GM23338 (cell line): ENCODE data around the gene CD69. TPM values are rescaled to one million over a fixed set of nuclear protein-coding genes. Genes with fewer than 3 reads are reported as not detected.

Experiments
- ATAC-seq: fragments of 200-7000 bp; cut with Tn5 transposase; 3 replicates; pipeline ENCODE4 v1.9.1; 2020
- DNase-seq: peaks from one replicate; pipeline ENCODE4 v3.0.0-alpha.2; 2015; ENCODE audit warnings: low spot score
- H2AFZ ChIP-seq: fragments of 200-600 bp; sonication (generic); 2 replicates; pipeline ENCODE4 v1.8.0; 2016; ENCODE audit warnings: antibody characterized with exemption, mild to moderate bottlenecking, moderate library complexity
- H3F3A ChIP-seq: fragments of 200-600 bp; sonication (generic); replicated peaks from 2 replicates; pipeline ENCODE4 v1.8.0; 2017; ENCODE audit warnings: antibody characterized with exemption, mixed run types, low read depth
- H3K27ac ChIP-seq: fragments of 200-600 bp; sonication (generic); 2 replicates; pipeline ENCODE4 v1.6.1; 2016; ENCODE audit warnings: low read depth
- H3K27me3 ChIP-seq: fragments of 200-600 bp; sonication (generic); 2 replicates; pipeline ENCODE4 v1.8.0; 2016; ENCODE audit warnings: mild to moderate bottlenecking, mixed run types, moderate library complexity; ENCODE audit not compliant: insufficient read depth
- H3K36me3 ChIP-seq: fragments of 200-600 bp; sonication (generic); 2 replicates; pipeline ENCODE4 v1.8.0; 2016; ENCODE audit warnings: mild to moderate bottlenecking; ENCODE audit not compliant: insufficient read depth
- H3K4me1 ChIP-seq: fragments of 200-600 bp; sonication (generic); 2 replicates; pipeline ENCODE4 v1.8.0; 2016; ENCODE audit warnings: mild to moderate bottlenecking, moderate library complexity; ENCODE audit not compliant: insufficient read depth
- H3K4me2 ChIP-seq: fragments of 200-600 bp; sonication (generic); 2 replicates; pipeline ENCODE4 v1.7.1; 2017; ENCODE audit warnings: mixed run types
- H3K4me3 ChIP-seq: fragments of 200-600 bp; sonication (generic); 2 replicates; pipeline ENCODE4 v1.6.1; 2016; ENCODE audit warnings: mixed run types
- H3K79me2 ChIP-seq: fragments of 200-600 bp; sonication (generic); replicated peaks from 2 replicates; pipeline ENCODE4 v1.8.0; 2017; ENCODE audit warnings: mild to moderate bottlenecking; ENCODE audit not compliant: insufficient read depth
- H3K9me2 ChIP-seq: fragments of 200-600 bp; sonication (generic); 2 replicates; pipeline ENCODE4 v1.8.0; 2017; ENCODE audit not compliant: insufficient read depth
- H4K20me1 ChIP-seq: fragments of 200-600 bp; sonication (generic); replicated peaks from 2 replicates; pipeline ENCODE4 v1.8.0; 2017; ENCODE audit warnings: mild to moderate bottlenecking; ENCODE audit not compliant: insufficient read depth
- H3K27ac Mint-ChIP-seq: 2 replicates; pipeline ENCODE4 v1.8.0; 2020; ENCODE audit warnings: inconsistent platforms, mild to moderate bottlenecking, moderate library complexity, mixed read lengths
- H3K27me3 Mint-ChIP-seq: 3 replicates; pipeline ENCODE4 v1.8.0; 2022; ENCODE audit warnings: low read depth, mild to moderate bottlenecking, moderate library complexity, mixed read lengths, inconsistent platforms; ENCODE audit not compliant: insufficient read depth, poor library complexity
- H3K36me3 Mint-ChIP-seq: 3 replicates; pipeline ENCODE4 v1.8.0; 2021; ENCODE audit warnings: low read depth, mild to moderate bottlenecking, inconsistent platforms, moderate library complexity, mixed read lengths
- H3K4me1 Mint-ChIP-seq: 3 replicates; pipeline ENCODE4 v1.8.0; 2020; ENCODE audit warnings: mild to moderate bottlenecking, inconsistent platforms, mixed read lengths
- H3K4me3 Mint-ChIP-seq: 3 replicates; pipeline ENCODE4 v1.8.0; 2021; ENCODE audit warnings: moderate library complexity, mild to moderate bottlenecking, inconsistent platforms, mixed read lengths
- H3K9me3 Mint-ChIP-seq: 3 replicates; pipeline ENCODE4 v1.8.0; 2020; ENCODE audit warnings: moderate library complexity, mild to moderate bottlenecking, inconsistent platforms, mixed read lengths
- CREB1 ChIP-seq: fragments of 250-450 bp; sonication (Bioruptor Pico); IDR thresholded peaks from 2 replicates; pipeline ENCODE4 v1.5.0; 2020; ENCODE audit warnings: low read depth, mild to moderate bottlenecking, moderate library complexity
- CTCF ChIP-seq, 2 experiments: fragments of 200-600 bp in 1 of 2; sonication (generic) in 1 of 2; conservative IDR thresholded peaks; 2 replicates each; pipeline versions ENCODE4 v1.5.1 to v1.6.1; 2016 to 2017; ENCODE audit warnings: antibody characterized with exemption in 2 of 2, low read depth in 2 of 2, mild to moderate bottlenecking in 2 of 2, moderate library complexity in 1 of 2
- EZH2 ChIP-seq: fragments of 200-600 bp; sonication (generic); IDR thresholded peaks from one replicate; pipeline ENCODE4 v1.8.0; 2017; ENCODE audit warnings: antibody characterized with exemption, mild to moderate bottlenecking, low read depth; ENCODE audit not compliant: unreplicated experiment
- EZH2phosphoT487 ChIP-seq: fragments of 200-600 bp; sonication (generic); IDR thresholded peaks from one replicate; pipeline ENCODE4 v1.8.1; 2018; ENCODE audit warnings: antibody characterized with exemption; ENCODE audit not compliant: unreplicated experiment
- JUNB ChIP-seq: IDR thresholded peaks from one replicate; pipeline ENCODE4 v1.6.1; 2016; ENCODE audit warnings: antibody characterized with exemption; ENCODE audit not compliant: unreplicated experiment
- NANOG ChIP-seq: IDR thresholded peaks from 2 replicates; pipeline ENCODE4 v1.6.1; 2016; ENCODE audit warnings: antibody characterized with exemption, borderline replicate concordance
- POLR2AphosphoS5 ChIP-seq: IDR thresholded peaks from 2 replicates; pipeline ENCODE4 v1.6.1; 2016; ENCODE audit warnings: antibody characterized with exemption, low read depth
- REST ChIP-seq: IDR thresholded peaks from one replicate; pipeline ENCODE4 v1.6.1; 2018; ENCODE audit warnings: antibody characterized with exemption; ENCODE audit not compliant: unreplicated experiment
- STAT1 ChIP-seq: IDR thresholded peaks from one replicate; pipeline ENCODE4 v1.6.1; 2016; ENCODE audit warnings: antibody characterized with exemption; ENCODE audit not compliant: unreplicated experiment
- ZNF114 ChIP-seq: fragments of 250-450 bp; sonication (Bioruptor Pico); IDR thresholded peaks from 2 replicates; pipeline ENCODE4 v1.5.0; 2020; ENCODE audit warnings: mild to moderate bottlenecking, moderate library complexity
- ZNF331 ChIP-seq: fragments of 250-450 bp; sonication (Bioruptor Pico); IDR thresholded peaks from 2 replicates; pipeline ENCODE4 v1.5.0; 2020; ENCODE audit warnings: low read depth, mild to moderate bottlenecking, moderate library complexity
- polyA plus RNA-seq: library from polyadenylated mRNA; unstranded; fragments of >200 nt; fragmentation: Nextera tagmentation; extraction: Ambion mirVana; gene quantifications from 2 replicates; pipeline ENCODE4 v1.2.1, GENCODE V29; 2016
- total RNA-seq: library from RNA; depleted of rRNA; stranded (reverse); fragments of >200 nt; shearing (Covaris generic); gene quantifications from 2 replicates; pipeline ENCODE4 v1.2.3, GENCODE V29; 2014
- TF ChIP-seq, protein P1 (sequence below): fragments of 250-450 bp; sonication (Bioruptor Pico); IDR thresholded peaks from 2 replicates; pipeline ENCODE4 v1.5.0; 2020; ENCODE audit warnings: mild to moderate bottlenecking, moderate library complexity
- TF ChIP-seq, protein P2 (sequence below): IDR thresholded peaks from 2 replicates; pipeline ENCODE4 v1.6.1; 2016; ENCODE audit warnings: antibody characterized with exemption

CD69 gene
- total and polyA plus RNA-seq, 2 experiments from 2014 or later, result not detected

GRCh38 chr12:9708853-9709252 is 51.8 kb downstream of the CD69 start:
- DNase-seq, result no peak

More at GRCh38 chr12:9708853-9709252, 51.8 kb downstream of the CD69 start:
- H3K36me3 ChIP-seq, result no peaks in the 10 kb centered on the region
- H4K20me1 ChIP-seq, result no peaks in the 10 kb centered on the region
- no peak overlapping the region for H2AFZ ChIP-seq
- H3K27me3 ChIP-seq, result no peaks in the 10 kb centered on the region
- H3K9me3 Mint-ChIP-seq, result peaks cover 16% of the 10 kb centered on the region; the same call in 2 of the 3 replicates
- peaks cover 10% of the 10 kb centered on the region for H3K4me1 Mint-ChIP-seq
- H3K79me2 ChIP-seq, result no peaks in the 10 kb centered on the region
- no peaks in the 10 kb centered on the region for H3K36me3 Mint-ChIP-seq
- no peak for TF ChIP-seq JUNB
- no peak for TF ChIP-seq EZH2
- no peak for TF ChIP-seq STAT1
- TF ChIP-seq, protein P1, sequence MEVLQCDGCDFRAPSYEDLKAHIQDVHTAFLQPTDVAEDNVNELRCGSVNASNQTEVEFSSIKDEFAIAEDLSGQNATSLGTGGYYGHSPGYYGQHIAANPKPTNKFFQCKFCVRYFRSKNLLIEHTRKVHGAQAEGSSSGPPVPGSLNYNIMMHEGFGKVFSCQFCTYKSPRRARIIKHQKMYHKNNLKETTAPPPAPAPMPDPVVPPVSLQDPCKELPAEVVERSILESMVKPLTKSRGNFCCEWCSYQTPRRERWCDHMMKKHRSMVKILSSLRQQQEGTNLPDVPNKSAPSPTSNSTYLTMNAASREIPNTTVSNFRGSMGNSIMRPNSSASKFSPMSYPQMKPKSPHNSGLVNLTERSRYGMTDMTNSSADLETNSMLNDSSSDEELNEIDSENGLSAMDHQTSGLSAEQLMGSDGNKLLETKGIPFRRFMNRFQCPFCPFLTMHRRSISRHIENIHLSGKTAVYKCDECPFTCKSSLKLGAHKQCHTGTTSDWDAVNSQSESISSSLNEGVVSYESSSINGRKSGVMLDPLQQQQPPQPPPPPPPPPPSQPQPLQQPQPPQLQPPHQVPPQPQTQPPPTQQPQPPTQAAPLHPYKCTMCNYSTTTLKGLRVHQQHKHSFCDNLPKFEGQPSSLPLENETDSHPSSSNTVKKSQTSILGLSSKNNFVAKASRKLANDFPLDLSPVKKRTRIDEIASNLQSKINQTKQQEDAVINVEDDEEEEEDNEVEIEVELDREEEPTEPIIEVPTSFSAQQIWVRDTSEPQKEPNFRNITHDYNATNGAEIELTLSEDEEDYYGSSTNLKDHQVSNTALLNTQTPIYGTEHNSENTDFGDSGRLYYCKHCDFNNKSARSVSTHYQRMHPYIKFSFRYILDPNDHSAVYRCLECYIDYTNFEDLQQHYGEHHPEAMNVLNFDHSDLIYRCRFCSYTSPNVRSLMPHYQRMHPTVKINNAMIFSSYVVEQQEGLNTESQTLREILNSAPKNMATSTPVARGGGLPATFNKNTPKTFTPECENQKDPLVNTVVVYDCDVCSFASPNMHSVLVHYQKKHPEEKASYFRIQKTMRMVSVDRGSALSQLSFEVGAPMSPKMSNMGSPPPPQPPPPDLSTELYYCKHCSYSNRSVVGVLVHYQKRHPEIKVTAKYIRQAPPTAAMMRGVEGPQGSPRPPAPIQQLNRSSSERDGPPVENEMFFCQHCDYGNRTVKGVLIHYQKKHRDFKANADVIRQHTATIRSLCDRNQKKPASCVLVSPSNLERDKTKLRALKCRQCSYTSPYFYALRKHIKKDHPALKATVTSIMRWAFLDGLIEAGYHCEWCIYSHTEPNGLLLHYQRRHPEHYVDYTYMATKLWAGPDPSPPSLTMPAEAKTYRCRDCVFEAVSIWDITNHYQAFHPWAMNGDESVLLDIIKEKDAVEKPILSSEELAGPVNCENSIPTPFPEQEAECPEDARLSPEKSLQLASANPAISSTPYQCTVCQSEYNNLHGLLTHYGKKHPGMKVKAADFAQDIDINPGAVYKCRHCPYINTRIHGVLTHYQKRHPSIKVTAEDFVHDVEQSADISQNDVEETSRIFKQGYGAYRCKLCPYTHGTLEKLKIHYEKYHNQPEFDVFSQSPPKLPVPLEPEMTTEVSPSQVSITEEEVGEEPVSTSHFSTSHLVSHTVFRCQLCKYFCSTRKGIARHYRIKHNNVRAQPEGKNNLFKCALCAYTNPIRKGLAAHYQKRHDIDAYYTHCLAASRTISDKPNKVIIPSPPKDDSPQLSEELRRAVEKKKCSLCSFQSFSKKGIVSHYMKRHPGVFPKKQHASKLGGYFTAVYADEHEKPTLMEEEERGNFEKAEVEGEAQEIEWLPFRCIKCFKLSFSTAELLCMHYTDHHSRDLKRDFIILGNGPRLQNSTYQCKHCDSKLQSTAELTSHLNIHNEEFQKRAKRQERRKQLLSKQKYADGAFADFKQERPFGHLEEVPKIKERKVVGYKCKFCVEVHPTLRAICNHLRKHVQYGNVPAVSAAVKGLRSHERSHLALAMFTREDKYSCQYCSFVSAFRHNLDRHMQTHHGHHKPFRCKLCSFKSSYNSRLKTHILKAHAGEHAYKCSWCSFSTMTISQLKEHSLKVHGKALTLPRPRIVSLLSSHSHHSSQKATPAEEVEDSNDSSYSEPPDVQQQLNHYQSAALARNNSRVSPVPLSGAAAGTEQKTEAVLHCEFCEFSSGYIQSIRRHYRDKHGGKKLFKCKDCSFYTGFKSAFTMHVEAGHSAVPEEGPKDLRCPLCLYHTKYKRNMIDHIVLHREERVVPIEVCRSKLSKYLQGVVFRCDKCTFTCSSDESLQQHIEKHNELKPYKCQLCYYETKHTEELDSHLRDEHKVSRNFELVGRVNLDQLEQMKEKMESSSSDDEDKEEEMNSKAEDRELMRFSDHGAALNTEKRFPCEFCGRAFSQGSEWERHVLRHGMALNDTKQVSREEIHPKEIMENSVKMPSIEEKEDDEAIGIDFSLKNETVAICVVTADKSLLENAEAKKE (CRISPR knock-in tag), result no peak
- no peak for TF ChIP-seq REST
- TF ChIP-seq, protein P2, sequence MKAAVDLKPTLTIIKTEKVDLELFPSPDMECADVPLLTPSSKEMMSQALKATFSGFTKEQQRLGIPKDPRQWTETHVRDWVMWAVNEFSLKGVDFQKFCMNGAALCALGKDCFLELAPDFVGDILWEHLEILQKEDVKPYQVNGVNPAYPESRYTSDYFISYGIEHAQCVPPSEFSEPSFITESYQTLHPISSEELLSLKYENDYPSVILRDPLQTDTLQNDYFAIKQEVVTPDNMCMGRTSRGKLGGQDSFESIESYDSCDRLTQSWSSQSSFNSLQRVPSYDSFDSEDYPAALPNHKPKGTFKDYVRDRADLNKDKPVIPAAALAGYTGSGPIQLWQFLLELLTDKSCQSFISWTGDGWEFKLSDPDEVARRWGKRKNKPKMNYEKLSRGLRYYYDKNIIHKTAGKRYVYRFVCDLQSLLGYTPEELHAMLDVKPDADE, result no peak
- TF ChIP-seq POLR2AphosphoS5, result no peak
- TF ChIP-seq CTCF (conservative IDR thresholded peaks at IDR 0.05; ENCODE audit: low read depth in 2 of 2), result no peak
- TF ChIP-seq NANOG, result no peak
- no peak for TF ChIP-seq CREB1 (CRISPR knock-in tag)
- no peak for TF ChIP-seq ZNF114 (CRISPR knock-in tag)
- no peak for TF ChIP-seq EZH2phosphoT487
- TF ChIP-seq ZNF331 (CRISPR knock-in tag), result no peak
- peaks cover 3% of the 10 kb centered on the region for H3K27me3 Mint-ChIP-seq
- no peak overlapping the region for H3K27ac Mint-ChIP-seq
- no peak overlapping the region for H3K4me3 Mint-ChIP-seq
- ATAC-seq, result no peak
- H3F3A ChIP-seq, result no peaks in the 10 kb centered on the region
- H3K4me1 ChIP-seq, result peaks cover 6% of the 10 kb centered on the region; the same call in 1 of the 2 replicates
- H3K27ac ChIP-seq, result no peak overlapping the region
- H3K4me2 ChIP-seq, result no peak overlapping the region
- H3K4me3 ChIP-seq, result no peak overlapping the region
- H3K9me2 ChIP-seq, result no peaks in the 10 kb centered on the region; the same call in 1 of the 2 replicates
